ENCODE measurements around the gene WNK2. TPM values are rescaled to one million over a fixed set of nuclear protein-coding genes. Genes with fewer than 3 reads are reported as not detected.

Gene WNK2
- total RNA-seq, 1 experiment from 2014 or later, result 69.4 TPM

DNA sequence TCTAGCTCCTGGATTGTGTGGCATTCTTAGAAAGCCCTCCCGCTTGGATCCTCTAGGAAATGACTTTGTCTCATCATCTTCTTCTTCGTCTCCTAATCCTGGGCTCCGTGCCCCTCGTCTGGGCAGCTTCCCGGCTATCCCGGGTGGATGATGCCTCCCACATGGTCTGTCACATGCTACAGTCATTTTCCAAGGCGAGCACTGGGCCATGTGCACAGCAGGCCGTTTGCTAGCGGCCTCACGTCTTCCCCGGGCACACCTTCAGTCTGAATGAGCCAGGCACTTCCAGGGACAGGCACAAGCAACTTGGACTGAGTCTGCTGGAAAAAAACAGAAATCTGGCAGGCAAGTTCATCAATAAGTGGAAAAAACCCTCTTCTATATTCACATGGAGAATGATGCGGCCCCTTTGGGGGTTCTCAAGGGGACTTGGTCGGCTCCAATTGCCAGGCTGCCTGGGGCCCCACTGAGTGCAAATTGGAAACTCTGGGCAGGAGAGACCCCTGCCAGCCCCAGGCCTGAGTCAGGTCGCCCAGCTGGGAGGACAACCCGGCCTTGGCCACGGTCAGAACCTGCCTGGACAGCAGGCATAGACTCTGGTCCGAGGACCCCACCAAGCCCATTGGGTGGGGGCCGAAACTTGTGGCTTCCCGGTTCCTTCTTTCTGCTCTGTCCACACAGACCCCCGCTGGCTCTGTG, 11.1 kb upstream of the WNK2 start:
- no peak for DNase-seq
- no peaks in the 10 kb centered on the region for H3K9me3 ChIP-seq (ENCODE audit: control insufficient read depth, low read depth, low read length)
- H3K79me1 ChIP-seq (ENCODE audit: insufficient read depth, low read depth, low read length, poor library complexity, severe bottlenecking), result no peaks in the 10 kb centered on the region
- H3K23me2 ChIP-seq (ENCODE audit: insufficient read length, low read depth, low read length, poor library complexity, severe bottlenecking), result no peaks in the 10 kb centered on the region
- WGBS (ENCODE audit: extremely low coverage, insufficient read length, low lambda C conversion rate), result no CpG with 5 or more reads among the region's 20 CpGs
- Mint-ChIP-seq H3K4me3 (no peak overlapping the region), H3K4me1 (peaks cover 0 to 4% of the 10 kb centered on the region in 2 experiments; a peak in 1 of 4 replicates), H3K27ac (peak overlapping the region in 1 of 3 experiments; percentile 68; a peak in 1 of 7 replicates), H3K36me3 (ENCODE audit: insufficient read depth in 1 of 3, low read depth in 3 of 3) (no peaks in the 10 kb centered on the region), H3K9me3 (no peaks in the 10 kb centered on the region), H3K27me3 (ENCODE audit: low read depth) (peaks cover 7% of the 10 kb centered on the region; the same call in 1 of the 2 replicates)
- no peak overlapping the region for H2BK5ac ChIP-seq (ENCODE audit: insufficient read length, low read length)
- no peak overlapping the region for H2BK15ac ChIP-seq (ENCODE audit: low read depth, low read length)
- no peak overlapping the region for H4K5ac ChIP-seq (ENCODE audit: insufficient read length, low read depth, low read length)
- H2BK20ac ChIP-seq (ENCODE audit: low read depth, low read length, poor library complexity, severe bottlenecking), result no peak overlapping the region
- no peak overlapping the region for H3K18ac ChIP-seq (ENCODE audit: insufficient read length, low read depth, low read length)
- H3K4ac ChIP-seq (ENCODE audit: low read depth, low read length), result no peak overlapping the region
- no peak overlapping the region for H2BK12ac ChIP-seq (ENCODE audit: insufficient read length, low read depth, low read length)
- no peak overlapping the region for H3T11ph ChIP-seq (ENCODE audit: low read length)
- H4K8ac ChIP-seq (replicated peaks; ENCODE audit: insufficient read length, low read depth, low read length), result no peak overlapping the region
- no peaks in the 10 kb centered on the region for H3K79me2 ChIP-seq (ENCODE audit: insufficient read depth, low read length)
- H4K20me1 ChIP-seq (ENCODE audit: control insufficient read depth, insufficient read depth, insufficient read length), result no peaks in the 10 kb centered on the region
- H2BK120ac ChIP-seq (ENCODE audit: low read depth, low read length, poor library complexity, severe bottlenecking), result no peak overlapping the region
- no peaks in the 10 kb centered on the region for H3K4me1 ChIP-seq (ENCODE audit: insufficient read depth, low read length)
- TF ChIP-seq, protein P1, sequence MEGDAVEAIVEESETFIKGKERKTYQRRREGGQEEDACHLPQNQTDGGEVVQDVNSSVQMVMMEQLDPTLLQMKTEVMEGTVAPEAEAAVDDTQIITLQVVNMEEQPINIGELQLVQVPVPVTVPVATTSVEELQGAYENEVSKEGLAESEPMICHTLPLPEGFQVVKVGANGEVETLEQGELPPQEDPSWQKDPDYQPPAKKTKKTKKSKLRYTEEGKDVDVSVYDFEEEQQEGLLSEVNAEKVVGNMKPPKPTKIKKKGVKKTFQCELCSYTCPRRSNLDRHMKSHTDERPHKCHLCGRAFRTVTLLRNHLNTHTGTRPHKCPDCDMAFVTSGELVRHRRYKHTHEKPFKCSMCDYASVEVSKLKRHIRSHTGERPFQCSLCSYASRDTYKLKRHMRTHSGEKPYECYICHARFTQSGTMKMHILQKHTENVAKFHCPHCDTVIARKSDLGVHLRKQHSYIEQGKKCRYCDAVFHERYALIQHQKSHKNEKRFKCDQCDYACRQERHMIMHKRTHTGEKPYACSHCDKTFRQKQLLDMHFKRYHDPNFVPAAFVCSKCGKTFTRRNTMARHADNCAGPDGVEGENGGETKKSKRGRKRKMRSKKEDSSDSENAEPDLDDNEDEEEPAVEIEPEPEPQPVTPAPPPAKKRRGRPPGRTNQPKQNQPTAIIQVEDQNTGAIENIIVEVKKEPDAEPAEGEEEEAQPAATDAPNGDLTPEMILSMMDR (conservative IDR thresholded peaks at IDR 0.05), result no peak
- no peak overlapping the region for H3K56ac ChIP-seq (ENCODE audit: insufficient read length, low read depth, low read length)
- H3K23ac ChIP-seq (ENCODE audit: insufficient read length, low read depth, low read length), result no peak overlapping the region
- H2AFZ ChIP-seq (ENCODE audit: low read length), result no peak overlapping the region
- H2AK5ac ChIP-seq (ENCODE audit: insufficient read length, low read length), result no peak overlapping the region
- H3K4me2 ChIP-seq (ENCODE audit: insufficient read depth, insufficient read length, low read length), result no peak overlapping the region
- H3K27ac ChIP-seq (ENCODE audit: insufficient read length, low read depth, low read length), result no peak overlapping the region
- no peak overlapping the region for H4K91ac ChIP-seq (ENCODE audit: insufficient read length, low read depth, low read length)
- no peak overlapping the region; the same call in 1 of the 2 replicates for H3K14ac ChIP-seq (ENCODE audit: insufficient read depth, low read length)
- no peak overlapping the region for H3K9ac ChIP-seq (ENCODE audit: extremely low read depth, insufficient read length, low read length)
- no peaks in the 10 kb centered on the region for H3K27me3 ChIP-seq (ENCODE audit: insufficient read depth, low read length)

Data from H9 (cell line).